ENCODE measurements around the gene PTPN23.

DNA sequence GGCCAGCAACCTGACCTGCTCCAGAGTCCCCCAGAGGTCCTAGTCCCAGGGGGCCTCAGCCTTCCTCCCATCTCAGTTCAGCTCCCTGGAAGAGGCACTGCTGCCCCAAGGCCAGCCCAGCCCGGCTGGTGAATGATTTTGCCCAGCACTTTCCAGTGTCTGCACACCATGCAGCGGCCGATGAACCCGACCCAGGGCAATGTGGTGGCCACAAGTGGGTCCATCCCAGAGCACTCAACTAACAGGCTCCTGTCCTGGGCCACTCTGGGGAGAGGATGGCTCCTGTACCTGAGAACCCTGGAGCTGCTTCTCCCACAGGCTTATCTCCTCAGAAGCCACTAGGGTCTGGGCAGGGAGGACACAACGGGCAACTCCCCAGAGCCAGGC is 39.2 kb downstream of the PTPN23 start:
- TF ChIP-seq, protein P1, sequence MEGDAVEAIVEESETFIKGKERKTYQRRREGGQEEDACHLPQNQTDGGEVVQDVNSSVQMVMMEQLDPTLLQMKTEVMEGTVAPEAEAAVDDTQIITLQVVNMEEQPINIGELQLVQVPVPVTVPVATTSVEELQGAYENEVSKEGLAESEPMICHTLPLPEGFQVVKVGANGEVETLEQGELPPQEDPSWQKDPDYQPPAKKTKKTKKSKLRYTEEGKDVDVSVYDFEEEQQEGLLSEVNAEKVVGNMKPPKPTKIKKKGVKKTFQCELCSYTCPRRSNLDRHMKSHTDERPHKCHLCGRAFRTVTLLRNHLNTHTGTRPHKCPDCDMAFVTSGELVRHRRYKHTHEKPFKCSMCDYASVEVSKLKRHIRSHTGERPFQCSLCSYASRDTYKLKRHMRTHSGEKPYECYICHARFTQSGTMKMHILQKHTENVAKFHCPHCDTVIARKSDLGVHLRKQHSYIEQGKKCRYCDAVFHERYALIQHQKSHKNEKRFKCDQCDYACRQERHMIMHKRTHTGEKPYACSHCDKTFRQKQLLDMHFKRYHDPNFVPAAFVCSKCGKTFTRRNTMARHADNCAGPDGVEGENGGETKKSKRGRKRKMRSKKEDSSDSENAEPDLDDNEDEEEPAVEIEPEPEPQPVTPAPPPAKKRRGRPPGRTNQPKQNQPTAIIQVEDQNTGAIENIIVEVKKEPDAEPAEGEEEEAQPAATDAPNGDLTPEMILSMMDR (IDR thresholded peaks at IDR 0.05) = no peak
- no peak for TF ChIP-seq POLR2A (IDR thresholded peaks at IDR 0.05)
